Measurements from ENCODE around the gene SLC39A1. TPM values are rescaled to one million over a fixed set of nuclear protein-coding genes. Genes with fewer than 3 reads are reported as not detected.

Gene SLC39A1
- total and polyA plus RNA-seq, 2 of the 8 experiments (the other 6 are each of a cell fraction or from before 2014, with no cell fraction given) = 238 to 337 TPM

DNA sequence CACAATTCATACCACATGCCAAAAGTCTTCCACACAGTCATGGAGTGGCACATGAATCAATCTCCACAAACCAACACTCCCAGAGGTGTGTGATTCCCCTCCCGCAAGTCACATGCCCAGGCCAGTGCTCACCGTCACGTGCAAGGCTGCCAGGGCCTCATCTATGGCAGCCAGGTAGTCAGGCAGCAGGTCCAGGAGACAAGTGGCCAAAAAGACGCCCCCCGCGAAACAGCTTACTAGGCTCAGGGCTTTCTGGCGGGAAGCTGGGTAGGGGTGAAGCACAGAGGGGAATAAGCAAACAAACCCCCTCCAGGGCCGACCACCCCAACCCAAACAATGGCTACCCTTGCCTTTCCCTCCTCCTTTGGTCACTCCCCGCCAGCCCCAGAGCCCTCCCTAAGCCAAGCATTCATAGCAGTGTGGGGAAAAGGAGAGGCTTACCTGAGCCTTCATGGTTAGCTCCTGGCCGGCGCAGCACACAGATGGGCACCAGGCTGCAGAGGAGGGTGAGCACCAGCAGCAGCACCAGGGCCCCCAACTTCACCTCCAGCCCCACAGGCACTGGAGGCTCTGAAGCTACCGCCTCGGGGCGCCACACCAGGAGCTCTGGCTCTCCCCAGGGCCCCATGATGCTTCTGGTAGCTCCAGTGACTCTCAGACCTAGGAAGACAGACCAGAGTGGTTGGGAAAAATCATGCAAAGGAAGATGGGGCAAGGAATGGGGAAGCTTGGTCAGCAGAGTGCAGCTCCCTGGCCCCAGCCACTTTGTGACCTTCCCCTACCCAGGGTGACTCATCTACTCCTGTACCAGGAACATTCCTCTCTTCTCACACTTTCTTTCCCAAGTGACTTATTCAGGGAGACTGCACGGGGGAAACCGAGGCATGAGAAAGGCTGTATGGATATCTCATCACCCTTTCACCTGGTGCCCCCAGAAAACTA is 978 bp downstream of the SLC39A1 start (continued):
- TF ChIP-seq TBP (IDR thresholded peaks at IDR 0.05; ENCODE audit: low read depth, low read length) (no peak), TAF1 (IDR thresholded peaks at IDR 0.05; ENCODE audit: low read depth, low read length) (no peak), RFX5 (IDR thresholded peaks at IDR 0.05; ENCODE audit: borderline replicate concordance, low read depth, low read length) (no peak), SIN3A (conservative IDR thresholded peaks at IDR 0.05 in 1 of 2, IDR thresholded peaks at IDR 0.05 in 1 of 2; ENCODE audit: low read depth in 1 of 2, low read length in 2 of 2) (peak in 1 of 2 experiments; percentile 48; a peak in 2 of 4 replicates), TCF12 (IDR thresholded peaks at IDR 0.05; ENCODE audit: low read depth, low read length) (no peak)
- TF ChIP-seq, protein P1, sequence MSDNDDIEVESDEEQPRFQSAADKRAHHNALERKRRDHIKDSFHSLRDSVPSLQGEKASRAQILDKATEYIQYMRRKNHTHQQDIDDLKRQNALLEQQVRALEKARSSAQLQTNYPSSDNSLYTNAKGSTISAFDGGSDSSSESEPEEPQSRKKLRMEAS (IDR thresholded peaks at IDR 0.05) = peak; percentile 78
- TF ChIP-seq, protein P2, sequence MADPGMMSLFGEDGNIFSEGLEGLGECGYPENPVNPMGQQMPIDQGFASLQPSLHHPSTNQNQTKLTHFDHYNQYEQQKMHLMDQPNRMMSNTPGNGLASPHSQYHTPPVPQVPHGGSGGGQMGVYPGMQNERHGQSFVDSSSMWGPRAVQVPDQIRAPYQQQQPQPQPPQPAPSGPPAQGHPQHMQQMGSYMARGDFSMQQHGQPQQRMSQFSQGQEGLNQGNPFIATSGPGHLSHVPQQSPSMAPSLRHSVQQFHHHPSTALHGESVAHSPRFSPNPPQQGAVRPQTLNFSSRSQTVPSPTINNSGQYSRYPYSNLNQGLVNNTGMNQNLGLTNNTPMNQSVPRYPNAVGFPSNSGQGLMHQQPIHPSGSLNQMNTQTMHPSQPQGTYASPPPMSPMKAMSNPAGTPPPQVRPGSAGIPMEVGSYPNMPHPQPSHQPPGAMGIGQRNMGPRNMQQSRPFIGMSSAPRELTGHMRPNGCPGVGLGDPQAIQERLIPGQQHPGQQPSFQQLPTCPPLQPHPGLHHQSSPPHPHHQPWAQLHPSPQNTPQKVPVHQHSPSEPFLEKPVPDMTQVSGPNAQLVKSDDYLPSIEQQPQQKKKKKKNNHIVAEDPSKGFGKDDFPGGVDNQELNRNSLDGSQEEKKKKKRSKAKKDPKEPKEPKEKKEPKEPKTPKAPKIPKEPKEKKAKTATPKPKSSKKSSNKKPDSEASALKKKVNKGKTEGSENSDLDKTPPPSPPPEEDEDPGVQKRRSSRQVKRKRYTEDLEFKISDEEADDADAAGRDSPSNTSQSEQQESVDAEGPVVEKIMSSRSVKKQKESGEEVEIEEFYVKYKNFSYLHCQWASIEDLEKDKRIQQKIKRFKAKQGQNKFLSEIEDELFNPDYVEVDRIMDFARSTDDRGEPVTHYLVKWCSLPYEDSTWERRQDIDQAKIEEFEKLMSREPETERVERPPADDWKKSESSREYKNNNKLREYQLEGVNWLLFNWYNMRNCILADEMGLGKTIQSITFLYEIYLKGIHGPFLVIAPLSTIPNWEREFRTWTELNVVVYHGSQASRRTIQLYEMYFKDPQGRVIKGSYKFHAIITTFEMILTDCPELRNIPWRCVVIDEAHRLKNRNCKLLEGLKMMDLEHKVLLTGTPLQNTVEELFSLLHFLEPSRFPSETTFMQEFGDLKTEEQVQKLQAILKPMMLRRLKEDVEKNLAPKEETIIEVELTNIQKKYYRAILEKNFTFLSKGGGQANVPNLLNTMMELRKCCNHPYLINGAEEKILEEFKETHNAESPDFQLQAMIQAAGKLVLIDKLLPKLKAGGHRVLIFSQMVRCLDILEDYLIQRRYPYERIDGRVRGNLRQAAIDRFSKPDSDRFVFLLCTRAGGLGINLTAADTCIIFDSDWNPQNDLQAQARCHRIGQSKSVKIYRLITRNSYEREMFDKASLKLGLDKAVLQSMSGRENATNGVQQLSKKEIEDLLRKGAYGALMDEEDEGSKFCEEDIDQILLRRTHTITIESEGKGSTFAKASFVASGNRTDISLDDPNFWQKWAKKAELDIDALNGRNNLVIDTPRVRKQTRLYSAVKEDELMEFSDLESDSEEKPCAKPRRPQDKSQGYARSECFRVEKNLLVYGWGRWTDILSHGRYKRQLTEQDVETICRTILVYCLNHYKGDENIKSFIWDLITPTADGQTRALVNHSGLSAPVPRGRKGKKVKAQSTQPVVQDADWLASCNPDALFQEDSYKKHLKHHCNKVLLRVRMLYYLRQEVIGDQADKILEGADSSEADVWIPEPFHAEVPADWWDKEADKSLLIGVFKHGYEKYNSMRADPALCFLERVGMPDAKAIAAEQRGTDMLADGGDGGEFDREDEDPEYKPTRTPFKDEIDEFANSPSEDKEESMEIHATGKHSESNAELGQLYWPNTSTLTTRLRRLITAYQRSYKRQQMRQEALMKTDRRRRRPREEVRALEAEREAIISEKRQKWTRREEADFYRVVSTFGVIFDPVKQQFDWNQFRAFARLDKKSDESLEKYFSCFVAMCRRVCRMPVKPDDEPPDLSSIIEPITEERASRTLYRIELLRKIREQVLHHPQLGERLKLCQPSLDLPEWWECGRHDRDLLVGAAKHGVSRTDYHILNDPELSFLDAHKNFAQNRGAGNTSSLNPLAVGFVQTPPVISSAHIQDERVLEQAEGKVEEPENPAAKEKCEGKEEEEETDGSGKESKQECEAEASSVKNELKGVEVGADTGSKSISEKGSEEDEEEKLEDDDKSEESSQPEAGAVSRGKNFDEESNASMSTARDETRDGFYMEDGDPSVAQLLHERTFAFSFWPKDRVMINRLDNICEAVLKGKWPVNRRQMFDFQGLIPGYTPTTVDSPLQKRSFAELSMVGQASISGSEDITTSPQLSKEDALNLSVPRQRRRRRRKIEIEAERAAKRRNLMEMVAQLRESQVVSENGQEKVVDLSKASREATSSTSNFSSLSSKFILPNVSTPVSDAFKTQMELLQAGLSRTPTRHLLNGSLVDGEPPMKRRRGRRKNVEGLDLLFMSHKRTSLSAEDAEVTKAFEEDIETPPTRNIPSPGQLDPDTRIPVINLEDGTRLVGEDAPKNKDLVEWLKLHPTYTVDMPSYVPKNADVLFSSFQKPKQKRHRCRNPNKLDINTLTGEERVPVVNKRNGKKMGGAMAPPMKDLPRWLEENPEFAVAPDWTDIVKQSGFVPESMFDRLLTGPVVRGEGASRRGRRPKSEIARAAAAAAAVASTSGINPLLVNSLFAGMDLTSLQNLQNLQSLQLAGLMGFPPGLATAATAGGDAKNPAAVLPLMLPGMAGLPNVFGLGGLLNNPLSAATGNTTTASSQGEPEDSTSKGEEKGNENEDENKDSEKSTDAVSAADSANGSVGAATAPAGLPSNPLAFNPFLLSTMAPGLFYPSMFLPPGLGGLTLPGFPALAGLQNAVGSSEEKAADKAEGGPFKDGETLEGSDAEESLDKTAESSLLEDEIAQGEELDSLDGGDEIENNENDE (IDR thresholded peaks at IDR 0.05; ENCODE audit: insufficient replicate concordance, low read length) = no peak
